ENCODE data around the gene PAX5.
"Not testable (repeated sequence)": the region's sequence is repeated elsewhere in the genome, so short reads cannot be mapped to it uniquely, and the experiment has no call there.

Gene PAX5

DNA sequence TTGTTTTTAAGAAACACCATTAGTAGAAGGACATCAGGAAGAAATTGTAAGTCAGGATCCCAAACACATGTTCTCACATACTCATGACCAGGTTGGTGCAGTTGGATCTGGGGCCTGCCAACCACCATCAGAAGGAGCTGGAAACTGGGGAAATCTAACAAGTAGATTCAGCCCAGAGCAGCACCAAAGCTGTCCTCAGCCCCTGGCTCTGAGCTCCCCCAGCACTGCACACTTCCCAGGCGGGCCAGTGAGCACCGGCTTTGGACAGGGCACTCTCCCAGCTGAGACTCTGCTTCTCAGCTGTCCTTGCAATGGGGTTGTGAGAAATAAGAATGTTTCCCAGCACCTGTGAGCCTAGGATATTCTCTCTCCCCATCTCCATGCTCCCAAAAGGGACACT lies 162.5 kb downstream of the PAX5 start:
- no peak for DNase-seq

GRCh38 chr9:36870960-36871359 lies 163.1 kb downstream of the PAX5 start:
- no peak for DNase-seq

GRCh38 chr9:36869605-36870004 lies 164.5 kb downstream of the PAX5 start:
- not testable (repeated sequence) for DNase-seq

DNA sequence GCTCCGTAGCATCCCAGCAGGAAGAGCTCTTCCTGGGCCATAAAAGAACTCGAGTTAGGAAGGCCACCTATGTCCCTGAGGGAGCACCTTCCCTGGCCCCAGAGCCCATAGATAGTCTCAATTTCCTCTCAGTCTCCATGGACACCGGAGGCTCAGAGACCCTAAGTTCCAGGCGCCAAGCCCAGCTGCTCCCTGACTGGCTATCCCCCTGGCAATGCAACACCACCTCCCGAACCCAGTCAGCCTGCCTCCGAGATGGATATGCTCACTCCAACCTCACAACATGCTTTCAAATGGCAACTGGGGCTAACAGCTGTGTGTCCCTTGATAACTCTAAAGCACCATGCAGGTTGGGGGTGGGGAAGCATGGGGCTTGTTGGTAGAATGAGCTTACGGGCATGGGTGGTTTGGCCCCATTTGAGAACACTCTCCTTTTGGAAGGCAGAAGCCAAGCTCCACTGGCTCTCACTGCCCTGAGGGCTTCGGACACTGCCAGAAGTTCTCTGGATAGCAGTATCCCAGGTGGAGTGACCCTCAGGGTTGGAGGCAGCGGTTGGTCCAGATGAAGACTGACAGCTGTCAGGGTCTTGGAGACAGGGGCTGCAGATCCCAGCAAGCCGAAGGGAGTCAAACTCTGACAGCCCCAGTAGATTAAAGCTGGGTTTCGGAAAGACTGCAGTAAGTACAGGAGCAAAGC lies 165.3 kb downstream of the PAX5 start:
- no peak for DNase-seq

GRCh38 chr9:36867672-36868471 lies 166.2 kb downstream of the PAX5 start:
- no peak for DNase-seq

DNA sequence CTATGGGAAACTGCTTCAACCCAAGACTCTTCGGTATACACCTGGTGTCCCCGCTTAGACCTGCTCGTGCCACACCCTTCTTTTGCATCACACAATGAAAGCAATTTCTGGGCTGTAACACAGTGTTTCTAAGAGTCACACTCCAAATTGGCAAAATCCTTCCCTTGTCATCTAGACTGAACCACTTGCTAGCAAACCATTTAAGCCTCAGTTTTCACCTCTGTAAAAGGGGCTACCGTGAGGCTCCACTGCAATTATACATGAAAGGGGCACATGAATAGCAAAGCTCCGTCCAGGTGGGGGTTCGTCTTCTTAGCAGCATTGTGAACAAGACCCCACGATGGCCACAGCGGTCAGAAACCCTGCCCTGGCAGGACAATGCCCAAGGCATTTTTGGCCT lies 166.8 kb downstream of the PAX5 start:
- DNase-seq: no peak

DNA sequence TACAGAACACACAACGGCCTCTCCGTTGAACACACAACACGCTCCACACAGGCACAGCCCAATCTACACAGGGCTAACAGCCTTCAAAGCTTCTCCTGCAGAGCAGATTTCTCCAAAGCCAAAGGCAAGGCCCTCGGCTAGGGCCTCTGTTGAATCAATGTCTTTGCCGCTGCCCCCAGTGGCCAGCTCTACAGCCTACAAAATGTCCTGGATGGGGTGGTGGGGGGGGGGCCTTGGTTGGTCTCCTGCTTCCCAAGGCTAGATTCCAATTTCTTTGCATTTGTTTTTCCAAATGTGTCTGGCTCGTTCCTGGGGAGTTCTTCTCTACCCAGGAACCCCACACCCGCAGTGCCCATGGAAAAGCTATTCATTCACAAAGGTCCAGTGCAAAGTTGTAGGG lies 167.2 kb downstream of the PAX5 start:
- DNase-seq: no peak

DNA sequence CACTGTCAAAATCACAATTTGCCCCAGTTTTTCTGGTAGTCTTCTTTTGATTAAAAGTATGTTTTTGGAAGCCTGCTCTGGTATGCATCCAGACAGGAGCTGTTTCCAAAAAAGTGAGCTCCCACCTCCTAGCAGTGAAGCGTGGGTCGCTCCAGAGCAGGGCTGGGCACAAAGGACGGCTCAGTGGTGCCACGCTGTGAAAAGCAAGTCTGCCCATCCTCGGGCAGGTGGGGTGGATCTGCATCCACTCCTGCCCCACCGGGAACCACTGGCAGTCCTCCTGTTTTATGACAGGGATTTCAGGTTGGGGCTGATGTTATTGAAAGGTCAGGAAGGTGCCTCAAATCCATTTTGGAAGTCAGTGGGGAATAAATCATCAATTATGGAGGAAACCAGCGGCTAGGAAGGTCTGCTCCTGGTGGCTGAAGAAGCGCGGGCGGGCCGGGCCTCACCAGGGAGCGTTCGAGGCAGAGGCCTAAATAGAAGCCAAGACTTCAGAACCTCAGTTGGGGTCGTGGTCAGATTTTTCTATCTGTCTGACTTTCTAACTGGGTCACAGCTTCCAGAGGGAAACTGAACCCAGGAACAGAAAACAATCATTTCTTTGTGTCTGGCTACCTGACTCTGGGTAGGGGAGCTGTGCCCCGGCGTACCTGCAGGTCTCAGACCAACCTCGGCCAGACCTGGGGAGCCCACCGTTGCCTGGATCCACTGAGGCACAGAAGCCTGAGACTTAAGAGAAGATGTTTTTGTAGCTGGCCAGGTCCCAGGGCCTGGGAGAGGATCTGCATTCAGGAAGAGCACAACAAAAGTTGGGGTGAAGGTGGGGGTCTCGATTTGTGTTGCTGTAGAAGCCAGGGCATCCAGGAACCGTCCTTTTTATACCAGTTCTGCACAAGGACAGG lies 168.1 kb downstream of the PAX5 start:
- DNase-seq: no peak

- no peak for DNase-seq
Observed at GRCh38 chr9:36864491-36865410, 169.3 kb downstream of the PAX5 start.

- DNase-seq: no peak
Observed at GRCh38 chr9:36862206-36863145, 171.6 kb downstream of the PAX5 start.

DNA sequence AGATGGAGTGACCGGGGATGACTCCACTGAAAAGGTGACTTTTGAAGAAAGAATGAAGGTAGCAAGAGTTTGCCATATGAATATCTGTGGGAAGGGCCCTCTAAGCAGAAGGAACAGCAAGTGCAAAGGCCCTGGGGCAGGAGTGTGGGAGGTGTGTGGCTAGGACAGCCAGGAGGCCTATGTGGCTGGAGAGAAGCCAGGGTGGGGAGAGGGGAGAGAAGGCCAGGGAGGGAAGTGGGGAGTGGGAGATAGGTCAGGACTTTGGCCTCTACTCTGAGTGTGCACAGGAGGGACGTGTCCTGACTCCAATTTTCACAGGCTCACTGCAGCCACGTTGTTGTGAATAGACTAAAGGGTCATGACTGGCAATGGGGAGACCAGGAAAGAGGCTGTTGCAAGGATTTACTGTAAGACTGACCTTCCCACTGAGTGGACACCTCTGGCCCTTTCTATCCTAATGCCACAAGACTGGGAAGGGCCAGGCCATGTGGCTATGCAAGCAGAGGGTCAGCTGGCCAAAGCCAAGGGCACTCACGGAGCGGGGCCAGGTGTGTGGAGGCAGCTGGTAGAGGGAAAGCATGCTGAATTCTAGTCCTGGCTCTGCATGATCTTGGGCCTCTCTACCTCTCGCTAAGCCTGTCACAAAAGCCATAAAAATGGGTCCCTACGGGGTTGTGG lies 172.4 kb downstream of the PAX5 start:
- no peak for DNase-seq

- no peak for DNase-seq
Observed at GRCh38 chr9:36858805-36859375, 175.2 kb downstream of the PAX5 start.

DNA sequence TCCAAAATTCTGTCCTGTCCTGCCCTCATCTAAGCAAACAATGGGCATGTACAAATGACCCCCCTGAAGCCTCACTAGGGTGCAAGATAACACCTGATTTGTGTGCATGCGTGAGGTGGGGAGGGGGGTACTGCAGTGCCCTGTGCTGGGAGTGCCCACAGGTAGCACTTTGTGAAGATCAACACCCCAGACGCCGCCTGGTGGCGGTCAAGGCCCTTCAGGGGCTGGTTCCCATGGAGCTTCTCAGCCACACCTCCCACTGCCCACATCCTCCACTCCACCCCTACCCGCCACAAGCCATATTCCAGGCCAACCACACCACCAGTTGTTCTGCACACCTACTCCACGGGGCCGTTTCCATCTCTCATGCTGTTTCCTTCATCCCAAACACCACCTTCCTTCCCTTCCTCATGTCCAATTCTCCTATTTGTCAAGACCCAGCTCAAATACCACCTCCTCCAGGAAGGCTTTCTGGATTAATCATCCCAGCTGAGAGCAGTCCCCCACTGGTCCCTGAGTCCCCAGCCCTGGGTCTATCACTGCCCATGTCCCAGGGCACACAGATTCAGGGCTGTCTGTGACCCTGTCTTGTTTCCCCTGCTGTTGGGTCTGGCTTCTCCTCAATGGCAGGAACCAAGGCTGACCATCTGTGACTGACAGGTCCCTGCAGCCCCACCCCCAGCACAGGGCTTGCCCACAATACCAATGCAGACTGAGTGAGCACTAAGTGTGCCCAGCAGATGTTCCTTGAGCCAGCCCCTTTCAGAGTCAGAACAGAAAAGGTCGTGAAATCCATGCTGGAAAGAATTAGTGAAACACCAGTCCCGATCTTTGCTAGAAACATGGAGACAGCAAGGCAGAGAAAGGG lies 178.4 kb downstream of the PAX5 start:
- peak in 1 of 4 experiments; percentile 6 for DNase-seq

DNA sequence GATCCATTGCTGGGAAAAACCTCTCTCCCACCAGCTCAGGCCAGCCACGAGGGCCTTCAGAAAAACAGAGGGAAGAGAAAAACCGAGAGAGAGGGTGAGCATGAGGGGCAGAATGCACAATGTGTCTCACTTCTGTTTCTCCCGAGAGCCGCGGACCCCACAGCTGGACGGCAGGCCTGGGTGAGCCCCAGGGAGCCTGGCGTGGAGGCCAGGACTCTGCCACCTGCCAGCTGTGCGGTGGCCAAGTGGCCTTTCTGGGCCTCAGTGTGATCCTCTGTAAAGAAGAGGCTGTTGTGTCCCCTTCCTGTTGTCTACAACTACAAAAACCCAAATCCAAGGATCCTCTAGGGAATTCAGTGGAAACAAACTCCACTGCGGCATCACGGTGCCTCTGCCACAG lies 179.3 kb downstream of the PAX5 start:
- DNase-seq: no peak

DNA sequence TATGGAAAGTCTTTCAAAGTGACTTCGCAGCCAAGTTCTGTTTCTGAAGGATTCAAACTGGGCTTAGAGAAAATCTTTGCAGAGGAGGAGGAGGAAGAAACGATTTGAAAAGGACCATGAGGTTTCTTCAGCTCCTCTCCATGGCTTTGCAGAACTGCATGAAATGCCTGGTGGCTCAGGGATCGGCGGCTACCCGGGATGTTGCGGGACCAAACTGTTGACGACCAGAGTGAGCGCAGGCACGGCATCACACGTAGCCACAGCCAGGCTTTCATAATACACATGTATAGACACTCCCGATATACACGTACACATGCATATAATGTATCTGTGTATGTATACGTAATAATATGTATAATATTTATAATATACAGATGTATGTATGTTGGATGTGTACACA lies 180.0 kb downstream of the PAX5 start:
- DNase-seq: no peak

GRCh38 chr9:36853233-36853632 lies 180.8 kb downstream of the PAX5 start:
- DNase-seq: no peak

DNA sequence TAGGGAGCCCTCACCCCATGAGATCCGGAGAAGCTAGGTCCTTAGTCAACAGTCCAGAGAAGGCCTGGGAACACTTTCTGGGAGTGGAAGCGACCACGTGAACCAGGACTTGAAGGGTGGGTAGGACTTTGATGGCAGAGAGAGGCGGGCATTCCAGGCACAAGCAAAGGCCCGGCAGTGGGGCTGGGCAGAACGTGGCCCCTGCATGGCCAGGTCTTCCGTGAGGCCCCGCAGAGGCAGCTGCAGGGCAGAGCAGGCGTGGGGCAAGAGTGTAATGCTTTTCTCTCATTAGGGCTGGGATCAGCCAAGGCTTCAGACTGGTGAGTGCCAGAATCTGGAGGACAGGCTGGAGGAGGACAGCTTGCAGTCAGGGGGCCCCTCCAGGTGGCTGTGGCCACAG lies 184.1 kb downstream of the PAX5 start:
- DNase-seq: no peak

DNA sequence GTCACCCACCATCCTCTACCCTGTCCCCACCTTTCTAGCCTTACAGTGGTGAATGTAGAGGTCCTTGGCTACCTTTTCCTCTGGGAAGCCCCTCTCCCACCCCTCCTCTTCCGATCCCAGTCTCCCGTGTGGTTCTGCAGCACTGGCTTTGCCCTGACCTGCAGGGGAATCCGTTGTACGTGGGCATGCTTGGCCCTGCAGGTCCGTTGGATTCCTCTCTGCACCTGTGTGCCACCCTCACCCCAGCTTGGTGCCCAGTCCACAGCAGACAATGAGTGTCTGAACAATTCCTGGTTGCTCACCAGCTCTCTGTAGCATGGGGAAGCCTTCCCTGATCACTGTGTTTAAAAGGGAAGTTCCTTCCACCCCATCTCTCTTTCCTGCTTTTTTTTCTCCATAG lies 185.1 kb downstream of the PAX5 start:
- DNase-seq: no peak
